Measurements from ENCODE around the gene SPDEF.

Gene SPDEF

GRCh38 chr6:34547701-34548644 is 8.2 kb downstream of the SPDEF start:
- in situ Hi-C loops (cut with MboI; ENCODE audit: low sequenced_read_pairs): no loop called here

GRCh38 chr6:34546551-34547321 is 9.4 kb downstream of the SPDEF start:
- in situ Hi-C loops (cut with MboI; ENCODE audit: low sequenced_read_pairs): no loop called here

DNA sequence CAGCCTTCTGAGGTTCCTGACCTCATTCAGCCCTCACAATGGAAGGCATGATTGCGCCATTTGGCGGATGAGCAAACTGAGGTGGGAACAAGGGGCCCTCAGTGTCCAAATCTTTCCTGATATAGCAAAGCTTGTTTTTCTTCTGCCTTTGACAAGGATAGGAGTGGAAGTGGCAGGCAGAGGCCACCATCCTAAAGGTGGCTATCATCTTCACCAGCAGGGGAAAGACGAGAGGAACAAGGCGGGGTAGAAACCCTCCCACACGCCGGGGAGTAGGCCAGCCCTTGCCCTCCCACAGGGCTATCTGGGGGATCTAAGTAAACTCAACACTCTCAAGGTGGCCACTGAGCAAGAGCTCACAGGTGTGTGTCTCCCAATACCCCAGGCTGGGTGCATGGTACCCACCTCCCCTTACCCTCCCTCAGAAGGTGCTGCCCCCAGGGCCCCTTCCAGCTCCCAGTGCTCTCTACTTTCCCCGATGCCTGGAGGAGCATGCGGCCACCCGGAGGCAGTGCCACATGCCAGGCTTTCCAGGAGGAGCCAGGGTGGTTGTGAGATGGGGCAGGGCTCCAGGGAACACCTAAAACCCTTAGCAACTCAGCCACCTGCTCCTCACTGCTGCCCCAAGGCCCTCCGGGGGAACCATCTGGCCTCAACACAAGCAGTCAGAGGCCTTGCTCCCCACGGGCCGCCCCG is 11.2 kb downstream of the SPDEF start:
- in situ Hi-C loops (cut with MboI; ENCODE audit: low sequenced_read_pairs): no loop called here

DNA sequence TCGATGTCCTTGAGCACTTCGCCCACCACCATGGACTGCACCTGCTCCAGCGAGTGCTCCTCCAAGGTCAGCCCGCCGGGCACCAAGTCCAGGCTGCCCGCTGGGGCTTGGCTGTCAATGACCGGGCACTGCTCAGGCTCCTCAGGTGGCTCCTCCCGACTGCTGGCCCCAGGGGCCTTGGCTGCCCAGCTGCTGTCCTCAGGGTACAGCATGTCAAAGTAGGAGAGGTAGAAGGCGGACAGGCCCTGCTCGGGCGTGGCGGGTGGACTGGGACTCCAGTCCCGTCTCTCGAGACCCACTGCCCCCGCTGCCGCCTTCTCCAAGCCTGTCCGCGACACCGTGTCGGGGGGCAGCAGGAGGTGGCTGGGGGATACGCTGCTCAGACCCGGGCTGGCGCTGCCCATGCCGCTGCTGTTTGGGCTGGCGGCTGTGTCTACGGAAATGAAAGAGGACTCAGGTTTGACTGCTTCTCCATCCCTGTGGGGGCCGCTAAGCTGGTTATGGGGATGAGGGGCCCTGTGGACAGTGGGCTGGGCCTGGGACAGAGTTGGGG is 12.0 kb downstream of the SPDEF start:
- in situ Hi-C loops (cut with MboI; ENCODE audit: low sequenced_read_pairs): no loop called here

- in situ Hi-C loops (cut with MboI; ENCODE audit: low sequenced_read_pairs): no loop called here
These were observed 12.7 kb downstream of the SPDEF start for GRCh38 chr6:34543421-34543820.

- in situ Hi-C loops (cut with MboI; ENCODE audit: low sequenced_read_pairs): no loop called here
These were observed 15.3 kb downstream of the SPDEF start for GRCh38 chr6:34540841-34541240.

GRCh38 chr6:34540222-34540621 is 15.9 kb downstream of the SPDEF start:
- in situ Hi-C loops (cut with MboI; ENCODE audit: low sequenced_read_pairs): no loop called here

GRCh38 chr6:34539181-34539580 is 16.9 kb downstream of the SPDEF start:
- in situ Hi-C loops (cut with MboI; ENCODE audit: low sequenced_read_pairs): no loop called here

DNA sequence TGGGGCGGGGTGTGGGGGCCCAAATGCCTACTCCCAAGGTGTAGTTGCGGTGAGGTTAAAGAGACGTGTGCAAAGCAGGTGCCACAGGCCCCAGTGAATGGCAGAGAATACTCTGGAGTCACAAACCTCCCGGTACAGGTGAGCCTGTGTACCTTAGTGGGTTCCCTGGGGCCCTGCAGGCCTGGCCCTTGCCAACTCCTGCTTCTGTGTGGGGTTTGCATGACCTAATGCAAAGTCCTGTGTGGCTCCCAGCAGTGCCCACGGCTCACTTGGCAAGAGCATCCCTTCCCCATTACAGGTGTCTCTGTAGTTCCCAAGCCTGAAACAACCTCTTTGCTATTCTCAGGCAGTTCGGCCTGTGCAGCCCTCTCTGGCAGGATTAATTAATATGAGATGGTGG is 17.5 kb downstream of the SPDEF start:
- in situ Hi-C loops (cut with MboI; ENCODE audit: low sequenced_read_pairs): no loop called here

- in situ Hi-C loops (cut with MboI; ENCODE audit: low sequenced_read_pairs): no loop called here
These were observed 18.1 kb downstream of the SPDEF start for GRCh38 chr6:34537922-34538550.

DNA sequence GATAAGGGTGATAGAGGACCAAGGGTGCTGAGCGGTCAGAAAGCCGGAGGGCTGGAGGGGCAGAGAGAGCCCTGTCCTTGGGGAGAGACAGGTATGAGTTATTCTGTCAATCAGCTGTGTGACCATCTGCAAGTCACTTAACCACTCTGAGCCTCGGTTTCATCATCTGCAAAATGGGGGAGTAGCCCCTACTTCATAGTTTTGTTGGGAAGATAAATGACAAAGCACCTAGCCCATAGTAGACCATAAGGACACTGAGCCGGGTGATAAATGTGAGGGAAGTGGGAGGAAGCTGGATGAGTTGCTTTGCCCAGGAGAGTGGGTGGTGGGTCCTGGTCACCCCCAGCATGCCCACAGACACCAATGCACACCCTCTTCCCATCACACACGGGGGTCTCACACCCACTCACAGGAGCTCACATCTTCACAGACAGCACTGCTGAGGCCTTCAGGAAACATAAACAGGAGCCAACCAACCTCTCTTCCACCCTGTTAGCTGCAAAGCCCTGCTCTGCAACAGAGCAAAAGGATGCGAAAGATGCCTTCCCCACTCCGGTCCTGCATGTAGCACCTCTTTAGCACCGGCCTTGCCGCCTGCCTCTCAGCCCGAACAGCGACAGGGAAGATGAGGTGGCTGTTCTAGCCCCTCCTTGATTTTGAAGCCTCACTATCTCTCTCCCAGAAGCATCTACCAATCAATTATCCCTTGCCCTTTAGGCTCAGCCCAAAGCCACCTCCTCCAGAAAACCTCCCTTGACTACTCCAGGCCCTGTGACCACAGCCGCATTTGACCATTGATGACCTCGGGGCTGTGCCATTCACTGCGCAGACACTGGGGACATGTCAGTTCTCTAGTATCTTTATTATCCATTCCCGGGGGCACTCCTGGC is 18.9 kb downstream of the SPDEF start:
- in situ Hi-C loops (cut with MboI; ENCODE audit: low sequenced_read_pairs): no loop called here

DNA sequence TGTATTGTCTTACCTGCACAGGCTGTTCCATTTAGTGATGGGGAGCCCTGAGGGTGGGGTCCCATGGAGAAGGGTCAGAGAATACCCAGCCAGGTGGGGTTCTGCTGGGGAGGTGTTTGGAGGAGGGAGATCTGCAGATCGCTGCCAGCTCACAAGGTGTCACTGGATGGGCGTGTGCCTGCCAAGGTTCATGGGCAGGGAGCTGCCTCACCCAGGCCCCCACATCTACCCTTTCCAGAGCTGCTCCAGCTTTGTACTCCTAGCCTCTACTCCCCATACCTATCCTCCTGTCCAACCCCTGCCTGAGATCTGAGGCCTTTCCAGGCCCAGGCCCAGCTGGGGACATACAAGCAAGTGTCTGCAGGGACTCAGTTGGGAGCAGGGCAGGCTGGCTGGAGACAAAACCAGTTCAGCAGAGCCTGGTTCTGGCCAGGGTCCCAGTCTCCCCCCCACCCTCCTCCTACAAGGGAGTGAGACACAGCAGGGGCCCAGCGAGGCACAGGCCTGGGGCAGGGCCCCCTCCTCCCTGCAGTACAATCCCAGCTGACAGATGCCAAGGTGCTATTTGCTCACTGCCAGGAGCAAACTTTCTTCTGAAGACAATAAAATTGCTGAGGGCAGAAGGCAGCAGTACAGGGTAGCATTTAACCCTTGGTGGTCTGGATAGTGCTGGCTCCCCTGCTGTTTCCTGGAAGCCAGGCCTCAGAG is 19.7 kb downstream of the SPDEF start:
- in situ Hi-C loops (cut with MboI; ENCODE audit: low sequenced_read_pairs): no loop called here

GRCh38 chr6:34535646-34536045 is 20.5 kb downstream of the SPDEF start:
- in situ Hi-C loops (cut with MboI; ENCODE audit: low sequenced_read_pairs): no loop called here

DNA sequence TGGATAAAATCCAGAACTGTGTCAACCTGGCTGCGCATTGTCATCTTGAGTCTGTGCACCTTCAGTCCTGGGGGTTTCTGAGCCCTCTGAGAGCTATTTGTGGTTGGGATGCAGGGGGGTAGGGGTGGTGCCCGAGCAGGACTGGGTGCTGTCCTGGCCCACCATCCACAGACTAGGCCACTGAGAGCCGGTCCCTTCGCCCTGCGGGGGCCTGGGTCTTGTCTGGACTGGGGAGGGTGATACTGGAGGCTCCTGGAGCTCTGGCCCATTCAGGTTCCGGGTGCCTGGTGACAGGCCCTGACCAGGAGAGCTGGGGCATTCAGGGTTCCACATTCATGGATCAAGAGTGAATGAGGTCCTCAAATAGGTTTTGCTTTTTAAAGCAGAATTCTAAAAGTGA is 20.9 kb downstream of the SPDEF start:
- in situ Hi-C loops (cut with MboI; ENCODE audit: low sequenced_read_pairs): no loop called here

GRCh38 chr6:34534656-34535055 is 21.5 kb downstream of the SPDEF start:
- in situ Hi-C loops (cut with MboI; ENCODE audit: low sequenced_read_pairs): no loop called here

- in situ Hi-C loops (cut with MboI; ENCODE audit: low sequenced_read_pairs): no loop called here
These were observed 22.0 kb downstream of the SPDEF start for GRCh38 chr6:34534146-34534545.

- in situ Hi-C loops (cut with MboI; ENCODE audit: low sequenced_read_pairs): no loop called here
These were observed 23.9 kb downstream of the SPDEF start for GRCh38 chr6:34532230-34532629.

DNA sequence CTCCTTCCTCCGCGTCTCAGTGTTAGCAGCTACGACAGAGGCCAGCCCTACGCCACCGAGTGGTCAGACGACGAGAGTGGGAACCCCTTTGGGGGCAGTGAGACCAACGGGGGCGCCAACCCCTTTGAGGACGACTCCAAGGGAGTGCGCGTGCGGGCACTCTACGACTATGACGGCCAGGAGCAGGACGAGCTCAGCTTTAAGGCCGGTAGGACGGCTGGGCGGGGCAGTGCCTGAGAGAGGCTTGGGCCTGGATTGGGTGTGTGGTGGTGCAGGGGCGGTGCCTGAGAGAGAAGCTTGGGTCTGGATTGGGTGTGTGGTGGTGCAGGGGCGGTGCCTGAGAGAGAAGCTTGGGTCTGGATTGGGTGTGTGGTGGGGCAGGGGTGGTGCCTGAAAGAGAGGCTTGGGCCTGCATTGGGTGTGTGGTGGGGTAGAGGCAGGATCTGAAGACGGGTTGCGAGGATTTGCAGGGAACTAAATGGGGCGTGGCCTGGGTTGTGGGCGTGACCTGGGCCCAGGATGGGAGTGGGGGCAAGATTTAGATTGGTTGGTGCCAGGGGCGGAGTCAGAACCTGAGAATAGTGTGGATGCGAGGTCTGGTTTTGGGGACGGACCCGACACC is 24.4 kb downstream of the SPDEF start:
- in situ Hi-C loops (cut with MboI; ENCODE audit: low sequenced_read_pairs): no loop called here
